Activated CD4-positive, alpha-beta T cell treated with anti-CD3 and anti-CD28 coated beads, Interleukin-2, amount 10 ng/mL, durations not matched to agents 7 days and 5 days (primary cell): ENCODE results near the gene MELK. TPM values are rescaled to one million over a fixed set of nuclear protein-coding genes. Genes with fewer than 3 reads are reported as not detected.

ENCODE experiments used
- CTCF ChIA-PET: fragments of 350-600 bp; sonication (Branson Sonifier 250); formaldehyde crosslinking; loops from one replicate; lab custom pipeline; 2021; ENCODE audit warnings: antibody characterized with exemption; lab: Charles Lee
- POLR2A ChIA-PET: fragments of 350-600 bp; sonication (Branson Sonifier 250); formaldehyde crosslinking; loops from one replicate; lab custom pipeline; 2021; ENCODE audit warnings: antibody characterized with exemption; lab: Charles Lee
- DNase-seq: peaks from one replicate; pipeline ENCODE4 v3.0.0-alpha.2; 2020
- H3K27ac Mint-ChIP-seq: one replicate; pipeline ENCODE4 v1.8.0; 2021; ENCODE audit warnings: mild to moderate bottlenecking, moderate library complexity, mixed read lengths
- H3K27me3 Mint-ChIP-seq: one replicate; pipeline ENCODE4 v1.8.0; 2021; ENCODE audit warnings: mixed read lengths
- H3K36me3 Mint-ChIP-seq: one replicate; pipeline ENCODE4 v1.8.0; 2021; ENCODE audit warnings: low read depth, mixed read lengths
- H3K4me1 Mint-ChIP-seq: one replicate; pipeline ENCODE4 v1.8.0; 2021; ENCODE audit warnings: mixed read lengths
- H3K4me3 Mint-ChIP-seq: one replicate; pipeline ENCODE4 v1.8.0; 2021; ENCODE audit warnings: mild to moderate bottlenecking, moderate library complexity, mixed read lengths
- H3K9me3 Mint-ChIP-seq: one replicate; pipeline ENCODE4 v1.8.0; 2021; ENCODE audit warnings: mixed read lengths
- total RNA-seq, 2 experiments: library from RNA; stranded (reverse); gene quantifications; one replicate each; pipeline ENCODE4 v1.2.3, GENCODE V29; 2021

The MELK gene
- total RNA-seq, 2 experiments from 2014 or later, result 66.0 to 74.5 TPM

DNA sequence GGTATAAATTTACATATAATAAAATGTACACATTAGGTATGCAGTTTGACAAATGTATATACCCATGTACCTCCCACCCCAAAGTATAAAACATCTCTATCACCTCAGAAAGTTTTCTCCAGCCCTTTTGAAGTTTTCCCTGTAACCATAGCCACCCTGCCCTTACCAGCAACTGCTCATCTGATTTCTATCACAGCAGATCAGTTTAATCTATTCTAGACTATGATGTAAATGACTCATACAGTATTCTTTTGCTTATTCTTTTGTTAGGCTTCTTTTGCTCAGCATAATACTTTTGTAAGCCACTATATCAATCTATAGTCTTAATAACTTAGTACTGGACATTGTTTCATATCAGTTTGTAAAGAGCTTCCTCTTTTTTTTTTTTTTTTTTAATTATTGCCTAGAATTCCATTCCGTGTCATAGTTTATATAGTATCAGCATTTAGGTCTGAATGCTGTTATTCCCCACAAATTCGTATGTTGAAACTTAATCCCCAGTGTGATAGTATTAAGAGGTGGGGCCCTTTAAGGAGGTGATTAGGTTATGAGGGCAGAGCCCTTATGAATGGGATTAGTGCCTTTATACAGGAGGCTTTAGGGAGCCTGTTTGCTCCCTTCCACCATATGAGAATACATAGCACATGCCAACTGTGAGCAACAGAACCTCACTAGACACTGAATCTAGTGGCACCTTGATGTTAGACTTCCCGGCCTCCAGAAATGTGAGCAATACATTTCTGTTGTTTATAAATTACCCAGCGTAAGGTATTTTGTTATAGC, 20.3 kb downstream of the MELK start:
- ChIA-PET CTCF (no interaction called here), POLR2A (no interaction called here)
- no peak overlapping the region for H3K4me3 Mint-ChIP-seq
- no peaks in the 10 kb centered on the region for H3K9me3 Mint-ChIP-seq
- H3K4me1 Mint-ChIP-seq, result peaks cover 8% of the 10 kb centered on the region
- no peak overlapping the region for H3K27ac Mint-ChIP-seq
- DNase-seq, result no peak
- peaks cover 48% of the 10 kb centered on the region for H3K36me3 Mint-ChIP-seq
- H3K27me3 Mint-ChIP-seq, result no peaks in the 10 kb centered on the region

- no peak overlapping the region for H3K4me3 Mint-ChIP-seq
- H3K27ac Mint-ChIP-seq, result no peak overlapping the region
- H3K36me3 Mint-ChIP-seq, result peaks cover 48% of the 10 kb centered on the region
- CTCF ChIA-PET, result interaction anchor here (0.8 kb wide), 1 partner anchor 30 kb away, joined by 3 read pairs; no protein-coding TSS in a partner anchor
- peaks cover 4% of the 10 kb centered on the region for H3K4me1 Mint-ChIP-seq
- no peak for DNase-seq
- POLR2A ChIA-PET, result no interaction called here
- H3K9me3 Mint-ChIP-seq, result no peaks in the 10 kb centered on the region
- H3K27me3 Mint-ChIP-seq, result no peaks in the 10 kb centered on the region
Observed at GRCh38 chr9:36594213-36594612, 21.5 kb downstream of the MELK start.

DNA sequence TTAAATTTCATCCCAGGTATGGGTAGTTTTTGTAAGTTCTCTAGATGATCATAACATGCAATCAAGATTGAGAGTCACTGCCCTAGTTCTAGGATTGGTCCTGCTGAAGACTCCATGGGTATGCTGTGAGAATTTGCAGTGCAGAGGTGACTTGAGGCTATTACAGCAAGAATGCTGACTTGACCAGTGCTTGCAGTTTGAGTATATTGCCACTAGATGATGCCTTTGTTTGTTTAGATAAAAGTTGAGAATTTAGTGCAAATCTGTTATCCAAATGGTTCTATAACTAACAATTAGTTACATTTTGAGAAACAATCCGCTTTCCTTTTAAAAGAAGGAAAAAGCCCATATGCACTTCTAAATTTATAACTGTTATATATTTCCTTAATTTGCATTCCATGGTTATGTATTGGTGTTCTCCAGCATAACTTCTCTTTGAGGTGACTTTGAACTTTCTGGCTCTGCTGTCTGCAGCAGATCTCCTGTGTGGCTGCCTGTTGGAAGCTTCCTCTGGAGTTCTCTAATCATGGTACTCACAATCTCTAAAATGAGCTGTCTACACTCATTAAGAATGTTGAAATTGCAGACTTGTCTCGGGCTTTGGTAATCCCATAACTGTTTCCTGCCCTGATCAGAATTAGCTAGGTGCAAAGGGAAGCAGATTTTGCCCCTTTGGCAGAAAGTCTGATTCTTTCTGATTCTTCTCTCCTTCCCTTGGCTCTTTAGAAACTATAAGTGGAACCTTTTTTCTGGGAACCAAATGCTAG, 24.9 kb downstream of the MELK start:
- Mint-ChIP-seq H3K27me3 (no peaks in the 10 kb centered on the region), H3K9me3 (no peaks in the 10 kb centered on the region), H3K4me1 (peaks cover 6% of the 10 kb centered on the region), H3K4me3 (no peak overlapping the region), H3K27ac (no peak overlapping the region), H3K36me3 (peaks cover 50% of the 10 kb centered on the region)
- POLR2A ChIA-PET, result no interaction called here
- DNase-seq, result peak; percentile 10
- CTCF ChIA-PET, result interaction anchor here (0.6 to 1.1 kb wide), 6 partner anchors 9 to 880 kb away, joined by 3 to 7 read pairs (median 4); no protein-coding TSS in a partner anchor

DNA sequence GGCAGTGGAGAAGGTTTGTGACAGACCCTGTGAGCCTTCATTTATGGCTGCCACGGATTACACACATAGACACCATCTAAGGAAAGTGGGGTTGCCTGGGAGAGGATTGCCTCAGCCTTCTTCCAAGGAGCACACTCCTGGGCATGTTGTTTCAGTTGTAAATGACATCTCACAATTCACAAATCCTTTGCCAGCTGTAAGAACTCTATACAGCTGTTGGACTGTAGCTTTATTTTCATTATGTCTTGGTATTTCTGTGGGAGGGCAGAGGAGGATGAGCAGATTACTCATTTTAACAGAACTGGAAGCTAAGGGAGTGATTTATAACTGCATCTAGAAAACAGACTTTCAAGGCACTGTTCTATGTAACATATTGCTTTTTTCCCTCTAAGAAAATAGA, 25.6 kb downstream of the MELK start:
- ChIA-PET CTCF (interaction anchor here (0.6 to 1.1 kb wide), 5 partner anchors 9 to 879 kb away, joined by 3 to 7 read pairs (median 3); no protein-coding TSS in a partner anchor), POLR2A (no interaction called here)
- H3K4me3 Mint-ChIP-seq, result no peak overlapping the region
- peaks cover 49% of the 10 kb centered on the region for H3K36me3 Mint-ChIP-seq
- H3K9me3 Mint-ChIP-seq, result no peaks in the 10 kb centered on the region
- no peak for DNase-seq
- peaks cover 9% of the 10 kb centered on the region for H3K4me1 Mint-ChIP-seq
- H3K27ac Mint-ChIP-seq, result no peak overlapping the region
- H3K27me3 Mint-ChIP-seq, result no peaks in the 10 kb centered on the region

DNA sequence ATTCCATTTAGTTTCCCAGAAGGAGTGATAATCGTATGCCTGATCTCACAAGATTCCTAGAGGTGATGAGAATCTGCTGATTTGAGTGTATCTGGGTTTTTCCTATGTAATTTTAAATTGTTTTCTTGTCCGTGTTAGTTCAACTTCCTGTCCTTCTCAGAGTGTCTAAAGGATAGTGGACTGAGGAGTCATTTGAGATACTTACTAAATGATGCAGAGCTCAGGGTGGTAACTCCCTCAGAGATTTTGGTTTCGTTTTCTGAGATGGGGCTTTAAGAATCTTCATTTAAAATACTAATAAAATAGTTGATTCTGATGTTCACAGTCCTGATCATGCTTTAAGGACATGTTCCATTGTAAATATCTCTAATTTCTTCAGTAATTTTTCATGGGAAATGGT, 30.3 kb downstream of the MELK start:
- Mint-ChIP-seq H3K4me1 (peaks cover 6% of the 10 kb centered on the region), H3K9me3 (no peaks in the 10 kb centered on the region), H3K4me3 (no peak overlapping the region), H3K27ac (no peak overlapping the region), H3K27me3 (no peaks in the 10 kb centered on the region), H3K36me3 (peaks cover 61% of the 10 kb centered on the region)
- ChIA-PET POLR2A (no interaction called here), CTCF (no interaction called here)
- no peak for DNase-seq

GRCh38 chr9:36609306-36609705, 36.6 kb downstream of the MELK start:
- Mint-ChIP-seq H3K4me1 (peaks cover 2% of the 10 kb centered on the region), H3K27ac (no peak overlapping the region), H3K9me3 (no peaks in the 10 kb centered on the region), H3K36me3 (peaks cover 69% of the 10 kb centered on the region), H3K27me3 (no peaks in the 10 kb centered on the region), H3K4me3 (no peak overlapping the region)
- DNase-seq, result no peak
- CTCF ChIA-PET, result interaction anchor here (1.0 kb wide), 1 partner anchor 11 kb away, joined by 7 read pairs; no protein-coding TSS in a partner anchor
- POLR2A ChIA-PET, result no interaction called here

DNA sequence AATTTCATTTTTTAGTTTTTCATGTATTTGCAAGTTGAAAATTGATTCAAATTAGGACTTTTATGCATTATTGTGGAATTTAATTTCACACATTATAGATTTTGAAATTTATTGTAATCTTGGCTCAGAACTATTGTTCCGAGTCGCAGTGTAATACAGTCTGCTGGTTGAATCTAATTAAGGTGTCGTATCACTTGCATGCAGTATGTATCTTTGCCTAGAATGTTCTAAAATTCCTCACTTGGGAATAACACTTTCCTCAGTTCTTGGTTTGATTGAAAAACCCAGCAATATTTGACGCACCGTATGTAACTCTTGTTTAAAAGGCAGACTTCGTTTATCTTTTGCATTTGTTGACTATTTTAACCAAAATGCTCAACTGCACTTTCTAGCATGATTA, 49.4 kb downstream of the MELK start:
- Mint-ChIP-seq H3K4me1 (peaks cover 1% of the 10 kb centered on the region), H3K9me3 (no peaks in the 10 kb centered on the region), H3K36me3 (peaks cover 36% of the 10 kb centered on the region), H3K4me3 (no peak overlapping the region), H3K27me3 (no peaks in the 10 kb centered on the region), H3K27ac (no peak overlapping the region)
- POLR2A ChIA-PET, result no interaction called here
- no peak for DNase-seq
- CTCF ChIA-PET, result no interaction called here

DNA sequence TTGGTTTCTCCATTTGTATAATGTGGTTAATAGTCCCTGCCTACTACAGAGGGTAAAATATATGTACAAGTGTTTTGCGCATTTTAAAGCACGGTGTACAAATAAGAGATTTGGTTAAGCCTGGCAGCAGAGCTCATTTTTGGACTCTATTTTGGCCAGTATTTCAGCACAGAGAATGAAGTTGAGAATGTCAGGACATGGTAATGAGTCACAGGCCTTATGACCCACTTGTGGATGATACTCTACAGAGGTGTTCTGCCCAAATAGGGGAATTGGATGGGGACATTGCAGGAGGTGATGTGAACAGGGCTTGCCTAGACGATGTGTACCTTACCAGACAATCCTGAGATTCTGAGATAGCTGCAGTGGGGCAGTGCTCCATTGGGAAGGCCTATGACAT, 50.6 kb downstream of the MELK start:
- ChIA-PET POLR2A (no interaction called here), CTCF (interaction anchor here (1.0 to 1.3 kb wide), 2 partner anchors 10 to 11 kb away, joined by 3 read pairs; no protein-coding TSS in a partner anchor)
- Mint-ChIP-seq H3K27ac (no peak overlapping the region), H3K4me1 (peaks cover 1% of the 10 kb centered on the region), H3K9me3 (no peaks in the 10 kb centered on the region), H3K27me3 (no peaks in the 10 kb centered on the region), H3K4me3 (no peak overlapping the region), H3K36me3 (peaks cover 30% of the 10 kb centered on the region)
- DNase-seq, result no peak

DNA sequence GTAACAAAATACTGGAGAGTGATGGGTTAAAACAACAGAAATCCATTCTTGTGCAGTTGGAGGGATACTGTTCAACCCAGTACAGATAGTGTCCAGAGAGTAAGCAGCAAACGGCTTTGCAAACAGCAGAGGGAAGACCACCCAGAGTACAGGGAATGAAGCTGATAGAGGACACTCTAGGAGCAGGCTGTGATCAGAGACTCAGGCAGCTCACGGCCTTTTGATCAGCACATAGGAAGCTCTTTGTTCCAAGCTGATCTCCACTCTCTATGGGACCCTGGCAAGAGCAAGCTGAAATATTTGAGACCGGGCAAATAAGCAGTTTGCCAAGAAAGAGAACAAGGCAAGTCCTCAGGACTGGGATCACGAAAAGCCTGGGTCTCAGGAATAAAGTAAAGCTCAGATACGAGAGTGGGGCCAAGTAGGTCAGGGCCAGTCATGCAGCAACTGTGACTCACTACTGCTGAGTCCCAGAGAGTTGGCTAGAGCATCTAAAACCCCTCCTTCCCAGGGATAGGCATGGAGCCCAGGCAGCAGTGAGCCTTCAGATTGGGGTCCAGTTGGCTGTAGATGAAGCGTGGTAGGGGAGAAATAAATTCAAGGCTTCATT, 52.4 kb downstream of the MELK start:
- DNase-seq, result no peak
- no peak overlapping the region for H3K4me3 Mint-ChIP-seq
- no peaks in the 10 kb centered on the region for H3K4me1 Mint-ChIP-seq
- peaks cover 26% of the 10 kb centered on the region for H3K36me3 Mint-ChIP-seq
- H3K27me3 Mint-ChIP-seq, result no peaks in the 10 kb centered on the region
- no peak overlapping the region for H3K27ac Mint-ChIP-seq
- no peaks in the 10 kb centered on the region for H3K9me3 Mint-ChIP-seq
- CTCF ChIA-PET, result interaction anchor here (0.7 to 1.7 kb wide), 4 partner anchors 21 to 231 kb away, joined by 3 to 4 read pairs (median 4); no protein-coding TSS in a partner anchor
- POLR2A ChIA-PET, result no interaction called here

GRCh38 chr9:36632892-36633291, 60.2 kb downstream of the MELK start:
- Mint-ChIP-seq H3K4me3 (no peak overlapping the region), H3K27me3 (no peaks in the 10 kb centered on the region), H3K9me3 (no peaks in the 10 kb centered on the region), H3K4me1 (no peaks in the 10 kb centered on the region), H3K27ac (no peak overlapping the region), H3K36me3 (peaks cover 44% of the 10 kb centered on the region)
- ChIA-PET CTCF (interaction anchor here (1.0 to 1.1 kb wide), 3 partner anchors 9 to 96 kb away, joined by 3 to 4 read pairs (median 3); no protein-coding TSS in a partner anchor), POLR2A (no interaction called here)
- no peak for DNase-seq

DNA sequence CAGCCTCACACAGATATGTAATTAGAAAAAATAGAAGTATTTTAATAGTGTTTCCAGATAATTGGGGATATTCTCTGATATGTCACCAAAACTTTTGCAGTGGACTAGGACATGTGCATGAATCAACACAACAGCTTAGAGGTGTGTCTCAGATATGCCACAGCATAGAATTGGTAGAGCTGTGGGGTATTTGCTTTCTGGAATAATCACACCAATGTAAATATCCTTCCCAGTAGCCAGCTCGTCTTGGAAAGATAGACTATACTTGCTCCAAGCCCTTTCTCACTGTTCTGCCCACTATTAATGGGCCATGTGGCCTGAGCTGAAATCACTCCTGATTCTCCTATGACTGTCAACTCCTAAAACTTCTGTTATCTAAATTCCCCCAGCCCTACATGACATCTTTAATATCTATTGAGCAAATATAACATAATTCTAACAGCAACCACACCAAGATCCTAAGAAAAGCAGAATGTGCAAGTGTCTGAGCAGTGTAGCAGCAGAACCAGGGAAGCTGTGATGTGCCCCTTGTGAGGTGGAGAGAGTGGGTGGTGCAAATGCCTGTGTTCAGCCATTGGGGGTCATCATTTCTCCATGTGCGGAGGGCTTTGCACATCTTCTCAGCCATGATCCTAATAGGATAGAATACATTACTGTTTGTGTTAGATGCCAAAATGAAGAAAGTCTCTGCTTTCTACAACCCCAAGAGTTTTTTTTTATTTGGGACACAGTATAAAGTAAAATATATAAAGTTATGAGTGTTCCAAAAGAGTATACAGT, 65.0 kb downstream of the MELK start:
- ChIA-PET CTCF (no interaction called here), POLR2A (no interaction called here)
- Mint-ChIP-seq H3K27me3 (no peaks in the 10 kb centered on the region), H3K4me3 (no peak overlapping the region), H3K36me3 (peaks cover 51% of the 10 kb centered on the region), H3K4me1 (peaks cover 14% of the 10 kb centered on the region), H3K27ac (no peak overlapping the region), H3K9me3 (no peaks in the 10 kb centered on the region)
- DNase-seq, result no peak

GRCh38 chr9:36640771-36641381, 68.2 kb downstream of the MELK start:
- Mint-ChIP-seq H3K4me1 (peaks cover 14% of the 10 kb centered on the region), H3K27ac (no peak overlapping the region), H3K27me3 (no peaks in the 10 kb centered on the region), H3K36me3 (peaks cover 51% of the 10 kb centered on the region), H3K4me3 (no peak overlapping the region), H3K9me3 (no peaks in the 10 kb centered on the region)
- DNase-seq, result no peak
- ChIA-PET POLR2A (no interaction called here), CTCF (interaction anchor here (1.0 kb wide), 2 partner anchors 8 to 31 kb away, joined by 3 read pairs; no protein-coding TSS in a partner anchor)
